ENCODE data around the gene CFAP53.

GRCh38 chr18:50218432-50219197 lies 47.7 kb downstream of the CFAP53 start:
- peak in 9 of 12 donors; percentile 10 to 45 (median 30) for TF ChIP-seq CTCF (IDR thresholded peaks at IDR 0.05)
- TF ChIP-seq POLR2A (IDR thresholded peaks at IDR 0.05), result no peak

Data from heart left ventricle (tissue), 13 donors.